Effector memory CD4-positive, alpha-beta T cell (primary cell): ENCODE data around the gene SIGLEC1.

ENCODE experiments used
- DNase-seq, 3 donors: peaks; one replicate each; pipeline ENCODE4 v3.0.0-alpha.2; 2020
- H3K27ac ChIP-seq: 2 replicates; pipeline ENCODE4 v1.7.0; 2013; ENCODE audit warnings: mild to moderate bottlenecking, low read length, moderate library complexity; ENCODE audit not compliant: insufficient read depth, poor library complexity, severe bottlenecking
- H3K27me3 ChIP-seq: replicated peaks from 2 replicates; pipeline ENCODE4 v1.7.0; 2013; ENCODE audit warnings: mild to moderate bottlenecking, low read length; ENCODE audit not compliant: insufficient read depth, control insufficient read depth, poor library complexity, severe bottlenecking
- H3K36me3 ChIP-seq: 2 replicates; pipeline ENCODE4 v1.7.0; 2013; ENCODE audit warnings: mild to moderate bottlenecking, low read length, moderate library complexity; ENCODE audit not compliant: control insufficient read depth, insufficient read depth
- H3K4me1 ChIP-seq: 2 replicates; pipeline ENCODE4 v1.7.0; 2013; ENCODE audit warnings: low read length, mild to moderate bottlenecking; ENCODE audit not compliant: control insufficient read depth, insufficient read depth, poor library complexity, severe bottlenecking
- H3K4me3 ChIP-seq: 2 replicates; pipeline ENCODE4 v1.7.0; 2013; ENCODE audit warnings: low read length, low read depth, mild to moderate bottlenecking; ENCODE audit not compliant: insufficient read depth, poor library complexity, severe bottlenecking
- H3K9me3 ChIP-seq: 2 replicates; pipeline ENCODE4 v1.7.0; 2013; ENCODE audit warnings: mild to moderate bottlenecking, low read length, moderate library complexity; ENCODE audit not compliant: control insufficient read depth

The SIGLEC1 gene

DNA sequence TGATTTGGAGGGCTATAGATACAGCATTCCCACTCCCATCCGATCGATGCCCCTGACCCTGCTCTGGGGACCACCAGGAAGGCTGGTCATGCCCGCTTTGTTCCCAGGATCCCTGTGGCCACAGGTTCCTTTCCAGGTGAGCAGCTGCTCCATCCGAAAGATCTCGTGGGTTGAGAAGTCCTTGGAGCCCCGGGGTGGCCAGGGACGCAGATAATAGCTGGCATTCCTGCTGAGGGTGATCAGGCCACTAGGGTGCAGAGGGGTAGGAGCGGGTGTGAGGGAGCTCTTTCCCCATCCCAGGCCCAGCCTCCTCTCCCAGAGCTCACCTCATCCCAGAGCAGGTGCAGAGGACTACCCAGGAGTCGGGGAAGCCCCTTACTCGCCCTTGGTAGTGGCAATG, 38.0 kb downstream of the SIGLEC1 start:
- peaks cover 28% of the 10 kb centered on the region for H3K27me3 ChIP-seq
- peaks cover 10% of the 10 kb centered on the region for H3K4me1 ChIP-seq

DNA sequence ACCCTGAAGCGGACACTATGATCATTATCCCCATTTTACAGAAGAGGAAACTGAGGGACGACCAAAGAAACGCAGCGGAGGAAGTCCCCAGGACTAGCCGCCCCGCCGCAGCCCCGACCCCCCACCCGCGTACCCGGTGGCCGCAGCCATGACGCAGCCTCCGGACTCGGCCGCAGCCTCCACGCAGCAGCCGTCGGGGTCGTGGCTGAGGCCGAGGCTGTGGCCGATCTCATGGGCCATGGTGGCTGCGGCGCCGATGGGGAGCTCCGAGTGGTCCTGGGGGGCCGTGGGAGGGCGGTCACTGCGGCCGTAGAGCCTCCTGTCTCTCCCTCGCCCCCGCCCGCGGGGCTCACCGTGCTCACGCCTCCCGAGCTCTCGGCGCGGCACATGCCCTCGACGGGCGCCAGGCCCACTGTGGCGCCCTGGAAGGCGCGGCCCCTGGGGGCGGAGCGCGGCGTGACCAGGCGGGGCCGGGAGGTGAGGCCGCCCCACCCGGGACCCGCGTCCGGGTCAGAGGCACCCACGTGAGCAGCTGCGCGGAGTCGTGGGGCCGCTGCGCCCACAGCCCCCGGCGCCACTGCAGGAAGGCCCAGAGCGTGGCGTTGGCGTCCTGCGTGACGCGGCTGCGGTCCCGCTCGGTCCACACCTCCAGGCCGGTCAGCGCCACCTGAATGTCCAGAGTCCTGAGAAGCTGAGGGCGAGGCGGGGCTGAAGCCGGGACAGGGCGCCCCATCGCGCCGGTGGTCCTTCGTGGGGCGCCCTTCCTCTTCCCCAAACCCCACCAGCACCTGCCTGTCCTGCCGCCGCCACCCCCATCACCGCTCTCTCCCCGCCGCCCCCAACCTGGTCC, 39.0 kb downstream of the SIGLEC1 start:
- H3K36me3 ChIP-seq, result no peaks in the 10 kb centered on the region
- H3K9me3 ChIP-seq, result no peaks in the 10 kb centered on the region
- no peak overlapping the region for H3K4me3 ChIP-seq
- peaks cover 28% of the 10 kb centered on the region for H3K27me3 ChIP-seq
- no peak overlapping the region for H3K27ac ChIP-seq
- peaks cover 10% of the 10 kb centered on the region for H3K4me1 ChIP-seq
- no peak for DNase-seq

More for the DNA sequence above, 38.0 kb downstream of the SIGLEC1 start:
- Histone ChIP-seq H3K4me3 (no peak overlapping the region), H3K27ac (no peak overlapping the region), H3K36me3 (no peaks in the 10 kb centered on the region), H3K9me3 (no peaks in the 10 kb centered on the region)
- no peak for DNase-seq

DNA sequence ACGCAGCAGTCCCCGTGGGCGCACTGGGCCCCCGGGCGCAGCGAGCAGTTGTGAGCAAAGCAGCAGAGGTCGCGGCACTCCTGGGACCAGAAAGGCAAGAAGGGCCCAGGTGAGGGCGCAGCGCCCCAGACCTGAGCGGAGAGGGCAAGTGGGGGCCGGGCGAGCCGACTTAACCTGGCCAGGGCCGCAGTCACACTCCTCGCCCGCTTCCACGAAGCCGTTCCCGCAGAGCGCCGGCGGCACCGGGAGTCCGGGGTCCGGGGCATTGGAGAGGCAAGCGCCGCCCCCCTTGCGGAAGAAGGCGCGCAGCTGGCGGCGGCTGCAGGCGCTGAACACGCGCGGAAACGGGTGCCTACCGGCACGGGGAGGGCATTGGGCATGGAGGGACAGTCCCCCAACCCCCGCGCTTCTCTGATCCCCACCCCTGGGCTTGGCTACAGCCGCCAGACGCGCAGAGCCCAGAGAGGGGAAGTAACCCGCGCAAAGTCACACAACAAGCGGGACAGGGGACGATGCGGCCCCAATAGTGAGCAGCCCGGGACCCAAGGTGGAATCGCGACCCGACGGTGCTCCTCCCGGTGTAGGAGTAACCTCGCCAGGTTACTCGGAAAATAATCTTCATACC, 39.7 kb downstream of the SIGLEC1 start:
- no peak for DNase-seq
- no peak overlapping the region for H3K27ac ChIP-seq
- no peaks in the 10 kb centered on the region for H3K9me3 ChIP-seq
- H3K4me1 ChIP-seq, result peaks cover 10% of the 10 kb centered on the region
- no peaks in the 10 kb centered on the region for H3K36me3 ChIP-seq
- H3K4me3 ChIP-seq, result no peak overlapping the region
- peaks cover 28% of the 10 kb centered on the region for H3K27me3 ChIP-seq

DNA sequence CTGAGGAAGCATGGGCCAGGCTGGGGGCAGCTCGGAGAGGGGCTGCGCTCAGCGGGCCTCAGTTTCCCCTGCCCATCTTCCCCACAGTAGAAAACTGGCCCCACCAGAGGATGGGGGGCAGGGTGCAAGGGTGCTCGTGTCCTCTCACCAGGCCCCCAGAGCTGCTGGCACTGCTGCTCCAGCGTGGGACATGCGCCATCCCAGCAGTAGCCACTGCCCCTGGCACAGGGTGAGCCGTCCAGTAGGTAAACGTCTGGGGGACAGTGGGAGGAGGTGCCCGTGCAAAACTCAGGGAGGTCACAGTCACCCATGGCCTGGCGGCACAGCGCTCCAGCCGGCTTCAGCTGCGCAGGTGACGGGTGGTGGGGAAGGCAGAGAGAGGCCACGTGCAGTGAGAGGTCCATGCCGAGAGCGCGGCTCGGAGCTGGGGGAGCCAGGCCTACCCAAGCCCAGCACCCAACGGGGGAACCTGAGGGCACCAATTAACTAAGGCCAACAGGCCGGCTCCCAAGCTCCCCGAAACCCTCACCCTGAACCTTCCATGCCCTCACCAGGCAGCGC, 40.3 kb downstream of the SIGLEC1 start:
- peaks cover 28% of the 10 kb centered on the region for H3K27me3 ChIP-seq
- no peak overlapping the region for H3K27ac ChIP-seq

DNA sequence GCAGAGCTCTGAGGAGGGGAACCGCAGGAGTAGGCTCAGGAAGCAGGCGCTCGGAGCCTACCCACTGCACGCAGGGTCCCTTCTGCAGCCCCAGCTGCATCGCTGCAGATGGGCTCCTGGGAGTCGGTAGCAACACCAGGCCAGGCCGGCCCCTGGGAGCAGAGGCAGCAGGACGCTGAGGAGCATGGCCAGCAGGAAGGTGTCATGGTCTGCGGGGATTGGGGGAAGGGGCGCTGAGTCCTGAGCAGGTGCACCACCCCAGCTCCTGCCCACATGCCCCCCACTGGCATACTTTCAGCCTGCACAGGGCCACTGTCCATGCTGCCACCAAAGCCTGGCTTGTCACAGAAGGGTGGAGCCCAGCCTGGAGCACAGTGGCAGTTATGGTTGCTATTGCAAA, 41.5 kb downstream of the SIGLEC1 start:
- Histone ChIP-seq H3K27ac (no peak overlapping the region), H3K4me3 (no peak overlapping the region), H3K27me3 (peaks cover 28% of the 10 kb centered on the region), H3K9me3 (no peaks in the 10 kb centered on the region), H3K36me3 (no peaks in the 10 kb centered on the region), H3K4me1 (peaks cover 13% of the 10 kb centered on the region)
- no peak for DNase-seq

More for the DNA sequence above, 40.3 kb downstream of the SIGLEC1 start:
- H3K4me3 ChIP-seq, result no peak overlapping the region
- H3K4me1 ChIP-seq, result peaks cover 10% of the 10 kb centered on the region
- H3K9me3 ChIP-seq, result no peaks in the 10 kb centered on the region
- no peak for DNase-seq
- H3K36me3 ChIP-seq, result no peaks in the 10 kb centered on the region

DNA sequence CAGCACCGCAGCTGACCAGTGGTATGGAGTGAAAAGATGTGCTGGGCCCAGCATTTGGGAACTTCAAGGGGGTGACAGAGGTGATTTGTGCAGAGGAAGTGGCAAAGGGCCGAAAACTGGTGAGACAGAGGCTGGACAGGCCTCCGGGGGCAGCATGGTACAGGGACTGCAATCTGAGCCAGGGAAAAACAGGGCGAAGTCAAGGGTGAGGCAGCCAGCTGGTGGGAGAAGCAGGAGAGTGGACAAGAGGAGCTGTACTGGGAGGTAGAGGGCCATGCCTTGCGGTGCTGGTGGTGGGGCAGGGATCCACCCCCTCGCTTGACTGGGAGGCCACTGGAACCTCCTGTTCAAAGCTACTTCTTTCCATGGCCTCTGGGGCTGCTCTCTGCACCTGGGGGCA, 41.9 kb downstream of the SIGLEC1 start:
- DNase-seq, result no peak
- H3K36me3 ChIP-seq, result no peaks in the 10 kb centered on the region
- H3K9me3 ChIP-seq, result no peaks in the 10 kb centered on the region
- H3K4me1 ChIP-seq, result peaks cover 15% of the 10 kb centered on the region
- H3K4me3 ChIP-seq, result no peak overlapping the region
- H3K27me3 ChIP-seq, result peaks cover 24% of the 10 kb centered on the region
- no peak overlapping the region for H3K27ac ChIP-seq

DNA sequence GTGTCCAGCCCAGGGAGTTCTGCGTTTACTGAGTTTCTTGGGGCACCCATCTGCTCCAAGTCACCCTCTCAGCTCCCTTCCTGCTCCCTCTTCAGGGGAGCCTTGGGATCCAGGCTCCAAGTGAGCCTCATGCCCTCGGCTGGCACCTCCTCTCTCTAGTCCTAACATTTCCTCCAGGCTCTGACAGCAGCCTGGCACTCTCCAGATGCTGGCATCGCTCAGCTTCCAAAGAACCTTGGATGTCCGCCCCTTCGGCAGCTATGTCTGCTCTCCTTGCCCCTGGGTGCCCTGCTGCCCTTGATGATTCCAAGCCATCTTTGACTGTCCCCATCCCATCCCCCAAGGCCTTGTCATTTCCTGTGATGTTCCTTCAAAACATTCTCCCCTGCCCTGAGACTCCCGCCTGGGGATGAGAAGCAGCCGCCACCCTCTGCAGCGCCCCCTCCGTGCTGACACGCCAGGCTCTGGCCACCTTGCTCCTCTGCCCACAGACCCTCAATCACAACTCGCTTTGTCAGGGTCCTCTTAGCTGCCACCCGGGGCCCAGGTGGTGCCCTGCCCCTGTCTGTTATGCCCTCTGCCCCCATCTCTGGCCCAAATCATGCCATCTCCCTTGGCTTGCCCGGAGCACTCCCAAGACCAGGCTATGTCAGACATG, 42.6 kb downstream of the SIGLEC1 start:
- DNase-seq, result no peak
- no peak overlapping the region for H3K27ac ChIP-seq
- H3K4me1 ChIP-seq, result peaks cover 18% of the 10 kb centered on the region
- H3K36me3 ChIP-seq, result no peaks in the 10 kb centered on the region
- no peaks in the 10 kb centered on the region for H3K9me3 ChIP-seq
- H3K4me3 ChIP-seq, result no peak overlapping the region
- H3K27me3 ChIP-seq, result peaks cover 19% of the 10 kb centered on the region

DNA sequence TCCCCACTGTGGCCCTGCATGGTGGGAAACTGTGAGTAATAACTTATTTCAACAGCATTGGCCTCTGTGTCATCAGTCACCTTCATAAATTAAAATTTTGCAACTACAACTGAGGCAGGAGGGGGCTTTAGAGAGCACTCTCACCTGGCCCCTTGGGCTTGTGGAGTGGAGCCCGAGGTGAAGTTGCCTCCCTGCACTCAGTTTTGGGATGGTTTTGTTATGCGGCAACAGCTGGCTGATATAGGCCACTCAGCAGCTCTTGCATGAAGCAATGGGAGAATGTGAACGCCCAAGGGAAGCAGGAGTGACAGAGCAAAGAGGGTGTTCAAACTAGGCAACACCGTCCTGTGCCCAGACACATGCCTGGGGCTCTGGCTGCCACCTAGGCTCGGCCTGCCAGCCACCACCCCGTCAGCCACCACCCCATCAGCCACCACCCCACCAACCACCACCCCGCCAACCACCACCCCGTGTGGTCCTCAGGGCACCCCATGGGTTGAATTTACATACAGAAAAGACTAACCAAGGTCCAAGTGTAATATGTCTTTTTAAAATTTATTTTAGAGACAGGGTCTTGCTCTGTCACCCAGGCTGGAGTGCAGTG, 44.9 kb downstream of the SIGLEC1 start:
- peaks cover 15% of the 10 kb centered on the region for H3K4me1 ChIP-seq
- H3K36me3 ChIP-seq, result no peaks in the 10 kb centered on the region
- H3K9me3 ChIP-seq, result no peaks in the 10 kb centered on the region
- H3K4me3 ChIP-seq, result no peak overlapping the region
- DNase-seq, result no peak
- H3K27me3 ChIP-seq, result peaks cover 9% of the 10 kb centered on the region
- H3K27ac ChIP-seq, result no peak overlapping the region

DNA sequence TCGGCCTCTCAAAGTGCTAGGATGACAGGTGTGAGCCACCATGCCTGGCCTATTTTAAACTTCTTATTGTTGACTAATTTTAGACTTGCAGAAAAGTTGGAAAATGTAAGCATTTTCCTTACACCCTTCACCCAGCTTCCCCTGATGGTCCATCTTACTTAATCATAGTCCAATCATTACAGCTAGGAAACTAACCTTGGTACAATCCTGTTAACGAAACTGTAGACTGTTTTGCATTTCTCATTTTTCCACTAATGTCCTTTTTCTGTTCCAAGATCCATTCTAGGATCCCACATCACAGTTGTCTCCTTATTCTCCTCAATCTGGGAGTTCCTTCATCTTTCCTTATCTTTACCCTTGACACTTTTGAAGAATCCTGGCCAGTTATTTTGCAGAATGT, 48.5 kb downstream of the SIGLEC1 start:
- Histone ChIP-seq H3K9me3 (no peaks in the 10 kb centered on the region), H3K4me1 (peaks cover 12% of the 10 kb centered on the region), H3K27me3 (peaks cover 21% of the 10 kb centered on the region), H3K4me3 (no peak overlapping the region), H3K27ac (no peak overlapping the region), H3K36me3 (no peaks in the 10 kb centered on the region)
- no peak for DNase-seq
